HCT116 (cell line): ENCODE results near the gene LINGO3.

ENCODE experiments used
- ATF3 ChIP-seq: IDR thresholded peaks from 2 replicates; pipeline ENCODE4 v1.6.1; 2012
- CBX3 ChIP-seq: IDR thresholded peaks from 2 replicates; pipeline ENCODE4 v1.6.1; 2012; ENCODE audit warnings: low read depth
- CTCF ChIP-seq, 3 experiments: fragments of 200-600 bp in 1 of 3; sonication (generic) in 1 of 3; IDR thresholded peaks in 2 of 3; conservative IDR thresholded peaks in 1 of 3; 2 replicates each; pipeline ENCODE4 v1.5.1; 2012 to 2017; ENCODE audit warnings: low read depth in 2 of 3, low read length in 2 of 3, antibody characterized with exemption in 1 of 3, borderline replicate concordance in 1 of 3, control low read depth in 1 of 3, mild to moderate bottlenecking in 1 of 3, mixed read lengths in 1 of 3, mixed run types in 1 of 3, moderate library complexity in 1 of 3; ENCODE audit not compliant: insufficient read depth in 1 of 3
- EZH2 ChIP-seq: fragments of 200-600 bp; sonication (generic); IDR thresholded peaks from 2 replicates; pipeline ENCODE4 v1.6.1; 2017; ENCODE audit warnings: antibody characterized with exemption, mixed run types
- EZH2phosphoT487 ChIP-seq: fragments of 200-600 bp; IDR thresholded peaks from 2 replicates; pipeline ENCODE4 v1.6.1; 2018; ENCODE audit warnings: antibody characterized with exemption, borderline replicate concordance
- POLR2A ChIP-seq: IDR thresholded peaks from 2 replicates; pipeline ENCODE4 v1.7.0; 2011; ENCODE audit warnings: borderline replicate concordance; ENCODE audit not compliant: insufficient read depth, insufficient read length; ENCODE audit errors: extremely low read depth
- POLR2AphosphoS5 ChIP-seq: IDR thresholded peaks from 2 replicates; pipeline ENCODE4 v1.6.1; 2011; ENCODE audit warnings: mild to moderate bottlenecking, low read depth, low read length, moderate library complexity
- RAD21 ChIP-seq: IDR thresholded peaks from 2 replicates; pipeline ENCODE4 v1.6.1; 2012; ENCODE audit warnings: low read depth, mild to moderate bottlenecking
- REST ChIP-seq: IDR thresholded peaks from 2 replicates; pipeline ENCODE4 v1.6.1; 2012; ENCODE audit warnings: low read depth
- SIN3A ChIP-seq: IDR thresholded peaks from 2 replicates; pipeline ENCODE4 v1.6.1; 2012; ENCODE audit warnings: low read depth
- TCF7L2 ChIP-seq: IDR thresholded peaks from 2 replicates; pipeline ENCODE4 v1.7.0; 2011; ENCODE audit warnings: borderline replicate concordance, inconsistent platforms; ENCODE audit not compliant: insufficient read depth, insufficient read length; ENCODE audit errors: extremely low read depth
- YY1 ChIP-seq: IDR thresholded peaks from 2 replicates; pipeline ENCODE4 v1.6.1; 2011; ENCODE audit warnings: low read length, low read depth, moderate library complexity, mild to moderate bottlenecking; ENCODE audit not compliant: insufficient replicate concordance; ENCODE audit errors: extremely low read depth
- ZBTB33 ChIP-seq: IDR thresholded peaks from 2 replicates; pipeline ENCODE4 v1.6.1; 2011; ENCODE audit warnings: mild to moderate bottlenecking, low read length, moderate library complexity; ENCODE audit not compliant: insufficient replicate concordance; ENCODE audit errors: extremely low read depth
- ZFX ChIP-seq: fragments of 450-650 bp; IDR thresholded peaks from 2 replicates; pipeline ENCODE4 v1.6.1; 2017

GRCh38 chr19:2305452-2306280, 2.3 kb downstream of the LINGO3 start:
- no peak for TF ChIP-seq RAD21
- TF ChIP-seq SIN3A, result no peak
- no peak for TF ChIP-seq CBX3
- TF ChIP-seq REST, result no peak
- TF ChIP-seq CTCF (IDR thresholded peaks at IDR 0.05 in 2 of 3, conservative IDR thresholded peaks at IDR 0.05 in 1 of 3; ENCODE audit: borderline replicate concordance in 1 of 3, insufficient read depth in 1 of 3, low read depth in 2 of 3, low read length in 2 of 3), result no peak
- TF ChIP-seq ATF3, result no peak
- no peak for TF ChIP-seq EZH2
- TF ChIP-seq TCF7L2, result no peak
- no peak for TF ChIP-seq ZBTB33
- TF ChIP-seq POLR2A, result no peak
- TF ChIP-seq POLR2AphosphoS5, result no peak
- no peak for TF ChIP-seq YY1
- TF ChIP-seq ZFX, result no peak
- TF ChIP-seq EZH2phosphoT487, result no peak
